Measurements from ENCODE around the gene GBP4. TPM values are rescaled to one million over a fixed set of nuclear protein-coding genes. Genes with fewer than 3 reads are reported as not detected.

GBP4 gene
- total and polyA plus RNA-seq, 9 of the 15 experiments (the other 6 are each of a cell fraction or from before 2014, with no cell fraction given): 0.04 to 0.40 (median 0.11) TPM

- no TSS peak for BruUV-seq (replicated peaks)
- CTCF ChIA-PET (ENCODE audit: low intra/inter-chr PET ratio): interaction anchor here (0.7 to 1.1 kb wide), 2 partner anchors 59 to 209 kb away, joined by 3 read pairs; no protein-coding TSS in a partner anchor
Observed at GRCh38 chr1:89149229-89149628, 49.5 kb downstream of the GBP4 start.

More at GRCh38 chr1:89149229-89149628, 49.5 kb downstream of the GBP4 start:
- Histone ChIP-seq H3K27ac (ENCODE audit: extremely low read depth, low read depth, low read length) (no peak overlapping the region), H3K9ac (ENCODE audit: insufficient read depth in 1 of 2, low read depth in 2 of 2, low read length in 2 of 2) (no peak overlapping the region), H3K9me3 (replicated peaks; ENCODE audit: control insufficient read depth, insufficient read depth, low read depth, low read length) (no peaks in the 10 kb centered on the region), H3K79me2 (ENCODE audit: control insufficient read depth, insufficient read depth, low read length) (no peaks in the 10 kb centered on the region), H3K27me3 (ENCODE audit: control insufficient read depth in 2 of 2, insufficient read depth in 2 of 2, low read length in 2 of 2) (no peaks in the 10 kb centered on the region), H3K4me3 (no peak overlapping the region), H4K20me1 (replicated peaks; ENCODE audit: control insufficient read depth, insufficient read depth, low read length) (no peaks in the 10 kb centered on the region), H3K4me1 (replicated peaks in 1 of 2; ENCODE audit: control insufficient read depth in 2 of 2, insufficient read depth in 2 of 2, low read length in 2 of 2) (no peaks in the 10 kb centered on the region), H3K9me1 (ENCODE audit: control insufficient read depth, insufficient read depth, low read length) (no peaks in the 10 kb centered on the region), H2AFZ (ENCODE audit: low read depth, low read length) (no peak overlapping the region), H3K36me3 (ENCODE audit: control insufficient read depth, insufficient read depth, low read length) (no peaks in the 10 kb centered on the region), H3K4me2 (ENCODE audit: insufficient read depth, low read length) (no peak overlapping the region)
- POLR2A ChIA-PET: no interaction called here
- no peak for TF ChIP-seq BRF2 (IDR thresholded peaks at IDR 0.05; ENCODE audit: borderline replicate concordance, insufficient read depth, insufficient read length)
- peak; percentile 19 to 46; a peak in 2 of 4 replicates for TF ChIP-seq RAD21 (CRISPR knock-in tag; conservative IDR thresholded peaks at IDR 0.05 in 1 of 2, IDR thresholded peaks at IDR 0.05 in 1 of 2)
- peak in 2 of 3 experiments; percentile 12 to 25; a peak in 1 of 6 replicates for TF ChIP-seq CTCF (IDR thresholded peaks at IDR 0.05 in 2 of 3, conservative IDR thresholded peaks at IDR 0.05 in 1 of 3; ENCODE audit: insufficient read depth in 2 of 3, low read depth in 1 of 3, low read length in 3 of 3)
- FAIRE-seq (peak; percentile 37), DNase-seq (ENCODE audit: extremely low read depth in 1 of 4, low spot score in 3 of 4) (peak in 1 of 4 experiments; percentile 11), ATAC-seq (peak; percentile 81)
- intact Hi-C loops (cut with micrococcal nuclease): no loop called here
- 7% methylated on average over 3 of the region's 3 CpGs for WGBS (ENCODE audit: insufficient coverage, low coverage, missing lambda C conversion rate)
- in situ Hi-C loops (cut with MboI): no loop called here

Measured in K562 (cell line).